GM19193 (cell line): ENCODE results near the gene FBXO36.

Experiments used
- POLR2A ChIP-seq: IDR thresholded peaks from 4 replicates; pipeline ENCODE4 v1.6.1; 2011; ENCODE audit not compliant: insufficient read depth, insufficient read length; ENCODE audit errors: extremely low read depth

The FBXO36 gene

DNA sequence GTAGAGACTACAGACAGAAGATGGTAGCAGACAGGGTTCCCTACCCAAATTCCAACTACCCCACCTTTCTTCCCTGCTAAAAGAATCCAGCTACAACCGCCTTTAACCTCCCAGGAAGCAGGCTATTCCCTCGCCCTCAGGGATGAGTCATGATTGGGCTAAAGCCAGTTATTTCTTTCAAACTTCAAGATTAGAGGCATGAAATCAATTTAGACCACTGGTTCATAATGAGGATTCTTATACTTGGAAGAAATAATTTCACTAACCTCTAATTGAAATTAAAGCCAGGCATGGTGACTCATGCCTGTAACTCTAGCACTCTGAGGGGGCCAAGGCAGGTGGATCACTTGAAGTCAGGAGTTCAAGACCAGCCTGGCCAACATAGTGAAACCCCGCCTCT, 20.5 kb upstream of the FBXO36 start:
- TF ChIP-seq POLR2A, result no peak

- TF ChIP-seq POLR2A, result no peak
These were observed 19.3 kb upstream of the FBXO36 start for GRCh38 chr2:229903037-229903436.

- TF ChIP-seq POLR2A, result no peak
These were observed 16.7 kb upstream of the FBXO36 start for GRCh38 chr2:229905601-229906000.

DNA sequence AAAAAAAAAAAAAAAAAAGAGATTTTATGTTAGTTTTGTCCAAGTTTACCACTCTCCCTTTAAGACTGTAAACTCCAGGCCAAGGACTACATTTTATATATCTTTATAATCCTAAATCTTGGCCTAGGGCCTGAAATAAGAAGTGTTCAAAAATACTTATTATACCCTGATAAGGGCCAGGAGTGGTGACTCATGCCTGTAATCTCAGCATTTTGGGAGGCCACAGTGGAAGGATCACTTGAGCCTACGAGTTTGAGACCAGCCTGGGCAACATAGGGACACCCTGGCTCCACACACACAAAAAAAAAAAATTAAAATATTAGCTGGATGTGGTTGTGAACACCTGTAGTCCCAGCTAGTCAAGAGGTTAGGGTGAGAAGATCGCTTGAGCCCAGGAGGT, 13.2 kb upstream of the FBXO36 start:
- no peak for TF ChIP-seq POLR2A

GRCh38 chr2:229910147-229910831, 12.0 kb upstream of the FBXO36 start:
- no peak for TF ChIP-seq POLR2A

- no peak for TF ChIP-seq POLR2A
These were observed 11.4 kb upstream of the FBXO36 start for GRCh38 chr2:229910832-229911412.

DNA sequence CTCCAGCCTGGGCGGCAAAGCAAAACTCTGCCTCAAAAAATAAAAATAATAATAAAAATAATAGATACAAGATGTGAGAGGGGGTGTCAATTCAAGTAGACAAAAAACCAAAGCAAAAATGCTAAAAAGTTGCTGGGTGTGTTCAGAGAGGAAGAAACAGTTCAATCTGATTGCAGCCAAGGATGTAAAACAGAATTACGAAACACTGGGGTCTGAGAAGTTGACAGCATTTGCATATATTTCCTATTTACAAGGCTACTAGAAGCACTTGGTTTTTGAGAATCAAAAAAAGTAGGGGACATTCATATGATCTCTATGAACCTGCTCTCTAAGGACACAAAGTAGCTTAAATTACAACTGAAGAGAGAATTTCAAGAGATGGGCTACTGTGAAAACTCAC, 8.1 kb upstream of the FBXO36 start:
- no peak for TF ChIP-seq POLR2A

DNA sequence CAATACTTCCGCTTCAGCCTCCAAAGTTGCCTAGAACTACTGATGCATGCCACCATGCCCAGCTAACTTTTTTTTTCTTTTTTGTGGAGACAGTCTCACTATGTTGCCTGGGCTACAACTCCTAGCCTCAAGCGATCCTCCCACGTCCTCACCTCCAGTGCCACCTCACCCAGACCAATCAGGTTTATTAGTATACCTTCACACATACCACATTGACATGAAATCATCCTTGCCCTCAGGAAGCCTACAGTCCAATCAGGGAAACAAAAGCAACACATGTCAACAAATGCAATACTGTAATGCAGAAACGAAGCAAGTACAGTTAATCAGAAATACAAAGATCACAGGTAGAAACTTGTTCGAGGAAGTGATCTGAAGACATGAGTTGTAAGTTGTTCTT, 4.5 kb upstream of the FBXO36 start:
- no peak for TF ChIP-seq POLR2A

GRCh38 chr2:229920011-229920641, 2.2 kb upstream of the FBXO36 start:
- no peak for TF ChIP-seq POLR2A

DNA sequence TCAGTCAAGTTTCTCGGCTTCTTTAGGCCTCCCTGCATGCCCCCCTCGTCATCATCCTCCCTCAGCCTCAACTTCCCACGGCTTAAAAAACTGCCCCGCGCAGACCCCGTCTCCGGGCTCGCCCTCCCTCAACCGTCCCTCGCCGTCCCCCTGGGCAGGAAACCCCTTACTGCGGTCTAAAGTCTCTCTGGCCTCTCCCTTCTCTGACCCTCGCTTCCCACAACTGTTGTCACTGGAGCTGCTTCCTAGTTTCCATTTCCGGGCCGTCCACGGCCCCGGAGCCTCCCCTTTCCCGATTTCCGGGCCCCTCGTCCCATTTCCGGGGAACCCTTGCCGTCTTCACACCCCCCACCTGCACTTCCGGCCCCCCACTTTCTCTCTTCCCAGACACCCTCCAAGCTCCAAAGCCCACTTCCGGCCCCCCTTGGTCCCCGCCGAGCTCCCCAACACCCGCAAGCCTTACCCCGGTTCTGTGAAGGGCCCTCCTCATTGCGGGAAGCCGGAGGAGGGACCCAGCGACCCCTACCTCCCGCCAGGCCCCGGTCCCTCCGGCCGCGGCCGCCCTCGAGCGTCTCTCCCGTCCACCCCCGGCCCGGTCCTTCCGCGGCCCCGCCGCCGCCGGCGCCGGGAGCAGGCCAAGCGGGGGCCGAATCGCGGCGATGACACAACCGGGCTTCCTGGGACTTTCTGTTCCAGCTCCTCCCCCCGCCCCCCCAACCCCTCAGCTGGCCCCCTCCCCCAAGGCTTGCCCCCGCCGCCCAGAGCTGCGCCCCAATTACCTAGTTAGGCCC, 1.0 kb upstream of the FBXO36 start:
- no peak for TF ChIP-seq POLR2A

- TF ChIP-seq POLR2A, result peak; percentile 66
These were observed 333 bp upstream of the FBXO36 start, which contains the start of gene TRIP12 for GRCh38 chr2:229921892-229922448. TSS of gene TRIP12 (minus strand) at chr2:229922009. CDS start at chr2:229880079, 41,930 bp downstream.

- no peak for TF ChIP-seq POLR2A
These were observed 2.9 kb downstream of the FBXO36 start for GRCh38 chr2:229925201-229925600.

DNA sequence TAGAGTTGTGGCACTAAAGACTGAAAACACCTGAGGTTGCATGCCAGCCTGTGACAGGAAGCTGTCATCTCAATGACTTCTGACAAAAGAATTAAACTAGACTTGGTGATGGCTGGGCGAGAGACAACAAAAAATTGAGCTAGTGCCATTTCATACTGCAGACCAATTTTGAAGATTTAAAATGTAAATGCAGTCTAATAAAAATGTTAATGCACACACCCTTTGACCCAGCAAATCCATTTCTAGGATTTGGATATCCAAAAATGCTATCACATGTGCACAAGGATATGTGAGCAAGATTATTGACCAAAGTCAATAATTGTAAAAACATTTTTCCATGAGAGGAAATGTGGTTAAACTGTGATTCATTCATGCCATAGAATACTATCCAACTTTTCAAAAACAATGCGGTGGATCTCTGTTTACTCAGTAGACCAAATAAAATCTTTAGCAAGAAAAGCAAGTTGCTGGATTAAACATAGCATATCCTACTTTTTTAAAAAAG, 5.6 kb downstream of the FBXO36 start:
- no peak for TF ChIP-seq POLR2A

DNA sequence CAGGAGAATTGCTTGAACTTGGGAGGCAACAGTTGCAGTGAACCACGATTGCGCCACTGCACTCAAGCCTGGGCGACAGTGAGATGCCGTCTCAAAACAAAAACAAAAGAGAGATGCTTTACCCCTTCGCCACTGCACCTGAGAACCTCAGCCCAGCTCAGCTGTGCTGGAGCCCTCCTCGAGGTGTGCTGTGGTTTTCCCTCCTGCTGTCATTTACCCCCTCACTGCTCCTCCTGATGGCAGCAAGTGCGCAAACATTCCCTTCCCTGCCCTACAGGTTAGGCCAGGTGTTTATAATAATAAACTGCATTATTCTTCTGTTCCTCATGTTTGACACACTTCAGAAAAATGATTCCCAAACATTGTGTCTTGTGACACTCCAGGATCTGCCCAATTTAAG, 8.4 kb downstream of the FBXO36 start:
- no peak for TF ChIP-seq POLR2A

GRCh38 chr2:229931241-229931640, 8.9 kb downstream of the FBXO36 start:
- no peak for TF ChIP-seq POLR2A
